Measurements from ENCODE around the gene ULK3. TPM values are rescaled to one million over a fixed set of nuclear protein-coding genes. Genes with fewer than 3 reads are reported as not detected.
A peak's percentile ranks its signal among the peaks of the same experiment; 100 is the strongest.

The ULK3 gene
- total RNA-seq, 1 experiment from 2014 or later: 38.9 TPM

- H3K4me1 Mint-ChIP-seq: peaks cover 17% of the 10 kb centered on the region
- no peak for TF ChIP-seq ERG (CRISPR knock-in tag; IDR thresholded peaks at IDR 0.05)
- no peak for TF ChIP-seq MLX (CRISPR knock-in tag; IDR thresholded peaks at IDR 0.05)
- no peak for TF ChIP-seq KAT7 (CRISPR knock-in tag; IDR thresholded peaks at IDR 0.05; ENCODE audit: borderline replicate concordance)
- no peak for TF ChIP-seq ETV6 (CRISPR knock-in tag; IDR thresholded peaks at IDR 0.05)
- TF ChIP-seq SP1 (CRISPR knock-in tag; conservative IDR thresholded peaks at IDR 0.05): no peak
- no peak overlapping the region for H3K27ac Mint-ChIP-seq
- POLR2A ChIA-PET: interaction anchor here (1.1 kb wide), 1 partner anchor 66 kb away, joined by 3 read pairs; no protein-coding TSS in a partner anchor
- H3K9me3 Mint-ChIP-seq: no peaks in the 10 kb centered on the region
- H3K4me3 Mint-ChIP-seq: peak overlapping the region; percentile 14; the same call in 1 of the 2 replicates
- peaks cover 57% of the 10 kb centered on the region for H3K27me3 Mint-ChIP-seq (ENCODE audit: low read depth)
- ATAC-seq (no peak), DNase-seq (ENCODE audit: low spot score) (no peak)
- no peaks in the 10 kb centered on the region for H3K36me3 Mint-ChIP-seq
- CTCF ChIA-PET: interaction anchor here (0.8 to 5.2 kb wide), 20 partner anchors 9 to 451 kb away, joined by 3 to 26 read pairs (median 6); partner anchors contain the start of genes FAM219B, LMAN1L and RPP25
These were observed 17.1 kb downstream of the ULK3 start for GRCh38 chr15:74825866-74826265.

- Mint-ChIP-seq H3K4me1 (peaks cover 18% of the 10 kb centered on the region), H3K9me3 (no peaks in the 10 kb centered on the region), H3K27ac (no peak overlapping the region), H3K4me3 (no peak overlapping the region), H3K27me3 (ENCODE audit: low read depth) (peaks cover 57% of the 10 kb centered on the region), H3K36me3 (no peaks in the 10 kb centered on the region)
- ChIA-PET POLR2A (no interaction called here), CTCF (interaction anchor here (1.3 to 3.5 kb wide), 4 partner anchors 8 to 56 kb away, joined by 5 to 24 read pairs (median 6); partner anchors contain the start of gene LMAN1L)
- TF ChIP-seq E2F1 (CRISPR knock-in tag; IDR thresholded peaks at IDR 0.05) (no peak), ATF3 (CRISPR knock-in tag; conservative IDR thresholded peaks at IDR 0.05) (no peak)
- DNase-seq (ENCODE audit: low spot score) (no peak), ATAC-seq (no peak)
These were observed 18.0 kb downstream of the ULK3 start for GRCh38 chr15:74824976-74825375.

- ATAC-seq: no peak
- CTCF ChIA-PET: interaction anchor here (1.2 to 1.4 kb wide), 2 partner anchors 52 to 54 kb away, joined by 3 to 4 read pairs; no protein-coding TSS in a partner anchor
- Mint-ChIP-seq H3K36me3 (no peaks in the 10 kb centered on the region), H3K9me3 (no peaks in the 10 kb centered on the region), H3K4me3 (no peak overlapping the region), H3K4me1 (peaks cover 18% of the 10 kb centered on the region), H3K27ac (no peak overlapping the region), H3K27me3 (ENCODE audit: low read depth) (peaks cover 50% of the 10 kb centered on the region)
- POLR2A ChIA-PET: no interaction called here
- DNase-seq (ENCODE audit: low spot score): no peak
- TF ChIP-seq ARID4B (CRISPR knock-in tag; IDR thresholded peaks at IDR 0.05; ENCODE audit: borderline replicate concordance) (no peak), ZNF121 (CRISPR knock-in tag; IDR thresholded peaks at IDR 0.05) (no peak), ZNF416 (CRISPR knock-in tag; IDR thresholded peaks at IDR 0.05) (no peak), CTCF (IDR thresholded peaks at IDR 0.05) (no peak), MLX (CRISPR knock-in tag; IDR thresholded peaks at IDR 0.05) (no peak), GRHL2 (CRISPR knock-in tag; IDR thresholded peaks at IDR 0.05; ENCODE audit: insufficient replicate concordance, severe bottlenecking) (no peak), ZBTB43 (CRISPR knock-in tag; IDR thresholded peaks at IDR 0.05) (no peak), TCF7 (CRISPR knock-in tag; IDR thresholded peaks at IDR 0.05; ENCODE audit: low read depth) (no peak), ERG (CRISPR knock-in tag; IDR thresholded peaks at IDR 0.05) (no peak), JAZF1 (CRISPR knock-in tag; IDR thresholded peaks at IDR 0.05) (no peak)
These were observed 19.6 kb downstream of the ULK3 start for GRCh38 chr15:74823324-74823723.

All from WTC11 (cell line).